HG03139 (cell line): ENCODE results near the gene GAN.

ENCODE experiments used
- ATAC-seq: cut with Tn5 transposase; IDR thresholded peaks from one replicate; pipeline ENCODE4 v1.9.1; 2021; ENCODE audit not compliant: unreplicated experiment

Gene GAN

GRCh38 chr16:81424771-81425170 lies 110.0 kb downstream of the GAN start:
- ATAC-seq, result no peak

GRCh38 chr16:81427219-81427618 lies 112.5 kb downstream of the GAN start:
- ATAC-seq, result no peak

GRCh38 chr16:81429045-81429521 lies 114.3 kb downstream of the GAN start:
- ATAC-seq, result no peak

- ATAC-seq, result no peak
Observed at GRCh38 chr16:81431554-81432353, 117.0 kb downstream of the GAN start.

- ATAC-seq, result no peak
Observed at GRCh38 chr16:81432937-81433557, 118.3 kb downstream of the GAN start.

- ATAC-seq, result no peak
Observed at GRCh38 chr16:81435103-81435502, 120.3 kb downstream of the GAN start.

- ATAC-seq, result no peak
Observed at GRCh38 chr16:81435567-81435966, 120.8 kb downstream of the GAN start.

GRCh38 chr16:81436386-81436785 lies 121.6 kb downstream of the GAN start:
- no peak for ATAC-seq

- ATAC-seq, result no peak
Observed at GRCh38 chr16:81437865-81438264, 123.1 kb downstream of the GAN start.
